HCT116 (cell line): Measurements from ENCODE around the gene RLF. TPM values are rescaled to one million over a fixed set of nuclear protein-coding genes. Genes with fewer than 3 reads are reported as not detected.

Experiments
- ATAC-seq: fragments of 200-7000 bp; cut with Tn5 transposase; 2 replicates; pipeline ENCODE4 v1.9.1; 2020; ENCODE audit warnings: mild to moderate bottlenecking, moderate library complexity
- BruUV-seq: library from RNA; stranded (reverse); fragments of 400-500 nt; replicated peaks from 2 replicates; lab custom pipeline; 2021; lab: Mats Ljungman, UMichigan
- CTCF ChIA-PET: fragments of 300-600 bp; sonication (Branson Sonifier 250); formaldehyde crosslinking; loops from one replicate; lab custom pipeline; 2021; ENCODE audit warnings: antibody characterized with exemption; lab: Charles Lee
- POLR2A ChIA-PET: fragments of 300-600, 350-600 bp; sonication (Branson Sonifier 250); formaldehyde crosslinking; loops from one replicate; lab custom pipeline; 2021; ENCODE audit warnings: antibody characterized with exemption; lab: Charles Lee
- RAD21 ChIA-PET, 2 experiments: fragments of 300-600 bp; sonication (Branson Sonifier 250); formaldehyde crosslinking; loops; one replicate each; lab custom pipeline; 2023; ENCODE audit warnings: low total read pairs in 2 of 2; ENCODE audit not compliant: uncharacterized antibody in 2 of 2, unreplicated experiment in 2 of 2, low non-redundant PET in 1 of 2; lab: Charles Lee
- DNase-seq: peaks from one replicate; pipeline ENCODE4 v3.0.0-alpha.2; 2010; ENCODE audit warnings: low read depth, low spot score
- H2AFZ ChIP-seq: fragments of 200-600 bp; shearing (Covaris generic), sonication (generic); 2 replicates; pipeline ENCODE4 v1.6.1; 2017; ENCODE audit warnings: low read depth, mixed run types, mixed read lengths, antibody characterized with exemption, low read length; ENCODE audit not compliant: poor library complexity, severe bottlenecking
- H3K27ac ChIP-seq: 2 replicates; pipeline ENCODE4 v1.5.1; 2012; ENCODE audit warnings: low read depth, low read length
- H3K27me3 ChIP-seq: fragments of 200-600 bp; sonication (generic); 2 replicates; pipeline ENCODE4 v1.6.1; 2016; ENCODE audit warnings: mixed run types, low read length, mixed read lengths; ENCODE audit not compliant: insufficient read depth
- H3K36me3 ChIP-seq, 2 experiments: fragments of 200-500 bp in 1 of 2; fragments of 200-600 bp in 1 of 2; sonication (Bioruptor generic) in 1 of 2; sonication (generic) in 1 of 2; 2 replicates each; pipeline versions ENCODE4 v1.5.1 to v1.6.1; 2014 to 2016; ENCODE audit warnings: low read length in 2 of 2, inconsistent platforms in 1 of 2, mixed read lengths in 1 of 2, mixed run types in 1 of 2; ENCODE audit not compliant: insufficient read depth in 2 of 2, control insufficient read depth in 1 of 2
- H3K4me1 ChIP-seq, 2 experiments: fragments of 200-600 bp in 1 of 2; sonication (generic) in 1 of 2; 2 replicates each; pipeline versions ENCODE4 v1.5.1 to v1.6.1; 2012 to 2017; ENCODE audit warnings: low read length in 2 of 2, inconsistent platforms in 1 of 2, mild to moderate bottlenecking in 1 of 2, mixed read lengths in 1 of 2, mixed run types in 1 of 2, moderate library complexity in 1 of 2; ENCODE audit not compliant: insufficient read depth in 2 of 2, control insufficient read depth in 1 of 2
- H3K4me2 ChIP-seq: fragments of 200-600 bp; sonication (generic); 2 replicates; pipeline ENCODE4 v1.6.1; 2017; ENCODE audit warnings: mixed run types, low read length, mixed read lengths
- H3K4me3 ChIP-seq, 2 experiments: fragments of 200-600 bp in 1 of 2; sonication (generic) in 1 of 2; replicated peaks in 1 of 2; 2 replicates each; pipeline ENCODE4 v1.5.1; 2011 to 2016; ENCODE audit warnings: low read length in 2 of 2, control low read depth in 1 of 2, low read depth in 1 of 2, mild to moderate bottlenecking in 1 of 2, mixed read lengths in 1 of 2, mixed run types in 1 of 2
- H3K79me2 ChIP-seq: fragments of 200-600 bp; sonication (generic); 2 replicates; pipeline ENCODE4 v1.6.1; 2017; ENCODE audit warnings: mild to moderate bottlenecking, mixed run types, low read length, moderate library complexity, mixed read lengths; ENCODE audit not compliant: insufficient read depth
- H3K9ac ChIP-seq: fragments of 200-600 bp; sonication (generic); 2 replicates; pipeline ENCODE4 v1.6.1; 2016; ENCODE audit warnings: low read length, mixed read lengths
- H3K9me2 ChIP-seq: fragments of 200-600 bp; sonication (generic), shearing (Covaris generic); 2 replicates; pipeline ENCODE4 v1.6.1; 2017; ENCODE audit warnings: mixed run types, mild to moderate bottlenecking, moderate library complexity; ENCODE audit not compliant: insufficient read depth
- H3K9me3 ChIP-seq, 2 experiments: fragments of 200-500 bp in 1 of 2; fragments of 200-600 bp in 1 of 2; sonication (Bioruptor generic) in 1 of 2; sonication (generic) in 1 of 2; 2 replicates each; pipeline ENCODE4 v1.6.1; 2014 to 2017; ENCODE audit warnings: low read length in 2 of 2, mixed read lengths in 2 of 2, inconsistent platforms in 1 of 2, low read depth in 1 of 2, mild to moderate bottlenecking in 1 of 2, mixed run types in 1 of 2, moderate library complexity in 1 of 2; ENCODE audit not compliant: control insufficient read depth in 1 of 2, insufficient read depth in 1 of 2
- H4K20me1 ChIP-seq: fragments of 200-600 bp; sonication (generic), shearing (Covaris generic); 2 replicates; pipeline ENCODE4 v1.6.1; 2017; ENCODE audit warnings: mixed run types, mild to moderate bottlenecking, moderate library complexity; ENCODE audit not compliant: insufficient read depth
- ATF3 ChIP-seq: IDR thresholded peaks from 2 replicates; pipeline ENCODE4 v1.6.1; 2012
- EZH2 ChIP-seq: fragments of 200-600 bp; sonication (generic); IDR thresholded peaks from 2 replicates; pipeline ENCODE4 v1.6.1; 2017; ENCODE audit warnings: antibody characterized with exemption, mixed run types
- EZH2phosphoT487 ChIP-seq: fragments of 200-600 bp; IDR thresholded peaks from 2 replicates; pipeline ENCODE4 v1.6.1; 2018; ENCODE audit warnings: antibody characterized with exemption, borderline replicate concordance
- FOSL1 ChIP-seq: IDR thresholded peaks from 2 replicates; pipeline ENCODE4 v1.6.1; 2012; ENCODE audit warnings: low read depth
- JUND ChIP-seq: IDR thresholded peaks from 2 replicates; pipeline ENCODE4 v1.6.1; 2012
- POLR2A ChIP-seq: IDR thresholded peaks from 2 replicates; pipeline ENCODE4 v1.7.0; 2011; ENCODE audit warnings: borderline replicate concordance; ENCODE audit not compliant: insufficient read depth, insufficient read length; ENCODE audit errors: extremely low read depth
- POLR2AphosphoS5 ChIP-seq: IDR thresholded peaks from 2 replicates; pipeline ENCODE4 v1.6.1; 2011; ENCODE audit warnings: mild to moderate bottlenecking, low read depth, low read length, moderate library complexity
- SRF ChIP-seq: IDR thresholded peaks from 2 replicates; pipeline ENCODE4 v1.6.1; 2012; ENCODE audit warnings: low read depth
- YY1 ChIP-seq: IDR thresholded peaks from 2 replicates; pipeline ENCODE4 v1.6.1; 2011; ENCODE audit warnings: low read length, low read depth, moderate library complexity, mild to moderate bottlenecking; ENCODE audit not compliant: insufficient replicate concordance; ENCODE audit errors: extremely low read depth
- ZBTB33 ChIP-seq: IDR thresholded peaks from 2 replicates; pipeline ENCODE4 v1.6.1; 2011; ENCODE audit warnings: mild to moderate bottlenecking, low read length, moderate library complexity; ENCODE audit not compliant: insufficient replicate concordance; ENCODE audit errors: extremely low read depth
- ZNF274 ChIP-seq: fragments of 200-500 bp; sonication (Bioruptor generic); IDR thresholded peaks from 2 replicates; pipeline ENCODE4 v1.6.1; 2014; ENCODE audit warnings: mild to moderate bottlenecking, low read depth, low read length, inconsistent platforms
- intact Hi-C: fragments of 100-400 bp; cut with micrococcal nuclease; formaldehyde crosslinking; loops from 2 replicates; pipeline ENCODE4 v1.10.0; 2022
- total RNA-seq: library from RNA; stranded (reverse); gene quantifications from one replicate; pipeline ENCODE4 v1.2.1, GENCODE V29; 2021; ENCODE audit not compliant: unreplicated experiment

RLF gene
- total RNA-seq, 1 experiment from 2014 or later = 20.5 TPM

GRCh38 chr1:40140211-40140973, 20.8 kb upstream of the RLF start:
- Histone ChIP-seq H3K9ac (no peak overlapping the region), H3K9me3 (no peaks in the 10 kb centered on the region), H4K20me1 (no peaks in the 10 kb centered on the region), H2AFZ (peak overlapping the region; percentile 31), H3K27ac (no peak overlapping the region), H3K79me2 (no peaks in the 10 kb centered on the region), H3K4me1 (peaks cover 4 to 18% of the 10 kb centered on the region in 2 experiments; a peak in 3 of 4 replicates), H3K4me2 (peak overlapping the region; percentile 15; the same call in 1 of the 2 replicates), H3K36me3 (no peaks in the 10 kb centered on the region), H3K27me3 (no peaks in the 10 kb centered on the region), H3K4me3 (no peak overlapping the region), H3K9me2 (no peaks in the 10 kb centered on the region)
- ChIA-PET POLR2A (interaction anchor here (0.6 kb wide), 1 partner anchor 233 kb away, joined by 3 read pairs; the partner anchor contains the start of gene SMAP2), CTCF (interaction anchor here (5.2 kb wide), 1 partner anchor 199 kb away, joined by 82 read pairs; no protein-coding TSS in a partner anchor), RAD21 (no interaction called here)
- DNase-seq (no peak), ATAC-seq (no peak)
- intact Hi-C loops = loop anchor here (5.0 kb wide), 1 partner anchor 58 kb away; no protein-coding TSS in a partner anchor
- no TSS peak for BruUV-seq
- TF ChIP-seq ATF3 (no peak), SRF (no peak), YY1 (no peak), JUND (no peak)

DNA sequence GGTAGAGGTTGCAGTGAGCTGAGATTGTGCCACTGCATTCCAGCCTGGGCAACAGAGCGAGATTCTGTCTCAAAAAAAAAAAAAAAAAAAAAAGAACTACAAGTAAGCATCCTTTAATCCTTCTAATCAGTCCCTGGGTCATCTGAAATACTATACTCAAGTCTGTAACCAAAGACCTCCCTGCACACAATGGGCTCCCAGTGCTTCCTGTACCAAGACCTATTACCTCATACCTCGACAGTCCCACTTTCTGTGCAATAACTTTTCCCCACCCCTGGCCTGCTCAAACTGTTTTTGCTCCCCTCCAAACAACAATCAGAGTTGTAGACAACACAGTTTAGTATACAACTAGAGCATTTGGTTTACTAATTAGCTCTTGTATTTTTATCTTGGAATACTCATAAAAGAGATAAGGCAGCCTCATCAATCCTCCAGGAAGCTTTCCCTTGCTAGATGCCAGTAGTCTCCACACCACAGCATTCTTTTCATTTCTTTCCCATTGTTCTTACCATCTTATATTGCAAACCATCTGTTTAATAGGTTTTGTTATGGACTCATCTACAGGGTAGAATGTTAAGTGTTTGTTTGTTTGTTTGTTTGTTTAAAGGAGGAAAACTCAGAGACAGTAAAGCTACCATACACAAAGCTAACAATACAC, 19.2 kb upstream of the RLF start:
- Histone ChIP-seq H3K4me2 (no peak overlapping the region), H3K79me2 (no peaks in the 10 kb centered on the region), H3K27ac (no peak overlapping the region), H3K9me2 (no peaks in the 10 kb centered on the region), H3K27me3 (no peaks in the 10 kb centered on the region), H4K20me1 (no peaks in the 10 kb centered on the region), H3K36me3 (no peaks in the 10 kb centered on the region), H2AFZ (no peak overlapping the region), H3K9ac (no peak overlapping the region), H3K9me3 (no peaks in the 10 kb centered on the region), H3K4me1 (peaks cover 4 to 18% of the 10 kb centered on the region in 2 experiments; a peak in 3 of 4 replicates), H3K4me3 (no peak overlapping the region)
- no TSS peak for BruUV-seq
- intact Hi-C loops = loop anchor here (5.0 kb wide), 1 partner anchor 60 kb away; no protein-coding TSS in a partner anchor
- ChIA-PET POLR2A (no interaction called here), RAD21 (no interaction called here), CTCF (interaction anchor here (1.5 to 5.2 kb wide), 2 partner anchors 197 to 263 kb away, joined by 3 to 82 read pairs; no protein-coding TSS in a partner anchor)
- ATAC-seq (no peak), DNase-seq (no peak)
- TF ChIP-seq ZNF274 = no peak
- no peak for TF ChIP-seq EZH2
- TF ChIP-seq SRF = no peak
- TF ChIP-seq JUND = no peak
- no peak for TF ChIP-seq POLR2A
- TF ChIP-seq FOSL1 = no peak
- no peak for TF ChIP-seq POLR2AphosphoS5
- TF ChIP-seq EZH2phosphoT487 = no peak
- TF ChIP-seq ZBTB33 = no peak
- no peak for TF ChIP-seq YY1
- no peak for TF ChIP-seq ATF3
